Neuronal stem cell (in vitro differentiated cells): ENCODE measurements around the gene SPOCD1.
A peak's percentile ranks its signal among the peaks of the same experiment; 100 is the strongest.

Source experiments
- DNase-seq: peaks from one replicate; pipeline ENCODE4 v3.0.0-alpha.2; 2013; ENCODE audit warnings: low spot score
- H2AFZ ChIP-seq: one replicate; pipeline ENCODE4 v1.6.1; 2013; ENCODE audit warnings: mild to moderate bottlenecking, low read length, inconsistent platforms
- H2AK5ac ChIP-seq: 2 replicates; pipeline ENCODE4 v1.6.1; 2013; ENCODE audit warnings: low read depth, mild to moderate bottlenecking, inconsistent platforms, low read length, moderate library complexity, mixed read lengths
- H2BK120ac ChIP-seq: 2 replicates; pipeline ENCODE4 v1.6.1; 2013; ENCODE audit warnings: low read depth, mild to moderate bottlenecking, inconsistent platforms, low read length, moderate library complexity, mixed read lengths
- H2BK12ac ChIP-seq: one replicate; pipeline ENCODE4 v1.6.1; 2013; ENCODE audit warnings: low read length, inconsistent platforms
- H2BK15ac ChIP-seq: 2 replicates; pipeline ENCODE4 v1.6.1; 2013; ENCODE audit warnings: mild to moderate bottlenecking, low read length, inconsistent platforms, mixed read lengths
- H2BK5ac ChIP-seq: one replicate; pipeline ENCODE4 v1.6.1; 2013; ENCODE audit warnings: inconsistent platforms, mild to moderate bottlenecking, low read length, moderate library complexity
- H3K14ac ChIP-seq: one replicate; pipeline ENCODE4 v1.6.1; 2013; ENCODE audit warnings: low read length, inconsistent platforms
- H3K18ac ChIP-seq: 2 replicates; pipeline ENCODE4 v1.6.1; 2013; ENCODE audit warnings: low read length, inconsistent platforms
- H3K23ac ChIP-seq: 2 replicates; pipeline ENCODE4 v1.6.1; 2013; ENCODE audit warnings: low read depth, mild to moderate bottlenecking, mixed read lengths, low read length, inconsistent platforms; ENCODE audit not compliant: poor library complexity
- H3K27ac ChIP-seq: replicated peaks from 3 replicates; pipeline ENCODE4 v1.5.1; 2013; ENCODE audit warnings: low read length, inconsistent platforms
- H3K27me3 ChIP-seq, 3 experiments: 2 replicates each; pipeline ENCODE4 v1.6.1; 2013; ENCODE audit warnings: low read length in 3 of 3, mild to moderate bottlenecking in 2 of 3, inconsistent platforms in 1 of 3, low read depth in 1 of 3, mixed read lengths in 1 of 3, moderate library complexity in 1 of 3; ENCODE audit not compliant: control insufficient read depth in 3 of 3, insufficient read depth in 3 of 3
- H3K36me3 ChIP-seq, 2 donors: replicated peaks in 1 of 2; 2 replicates each; pipeline ENCODE4 v1.6.1; 2013; ENCODE audit warnings: low read length in 2 of 2; ENCODE audit not compliant: control insufficient read depth in 2 of 2, insufficient read depth in 2 of 2
- H3K4ac ChIP-seq: 2 replicates; pipeline ENCODE4 v1.6.1; 2013; ENCODE audit warnings: inconsistent platforms, mild to moderate bottlenecking, low read length, moderate library complexity
- H3K4me1 ChIP-seq, 2 donors: 1 replicate in 1 of 2; 2 replicates in 1 of 2; pipeline ENCODE4 v1.6.1; 2013; ENCODE audit warnings: low read length in 2 of 2, low read depth in 1 of 2; ENCODE audit not compliant: control insufficient read depth in 2 of 2, insufficient read depth in 1 of 2
- H3K4me2 ChIP-seq: one replicate; pipeline ENCODE4 v1.6.1; 2013; ENCODE audit warnings: mild to moderate bottlenecking, low read length, inconsistent platforms; ENCODE audit not compliant: insufficient read depth, poor library complexity, severe bottlenecking
- H3K4me3 ChIP-seq, 2 donors: 2 replicates each; pipeline ENCODE4 v1.5.1; 2013; ENCODE audit warnings: low read length in 2 of 2, mild to moderate bottlenecking in 2 of 2, inconsistent platforms in 1 of 2, moderate library complexity in 1 of 2
- H3K79me1 ChIP-seq: one replicate; pipeline ENCODE4 v1.6.1; 2013; ENCODE audit warnings: low read depth, mild to moderate bottlenecking, inconsistent platforms, low read length, moderate library complexity
- H3K9ac ChIP-seq: one replicate; pipeline ENCODE4 v1.6.1; 2013; ENCODE audit warnings: mild to moderate bottlenecking, low read depth, low read length, inconsistent platforms; ENCODE audit not compliant: poor library complexity
- H3K9me3 ChIP-seq, 2 donors: replicated peaks in 1 of 2; 2 replicates each; pipeline versions ENCODE3 to v1.6.1; 2013; ENCODE audit warnings: low read length in 2 of 2, mild to moderate bottlenecking in 2 of 2, inconsistent platforms in 1 of 2, low read depth in 1 of 2, mixed read lengths in 1 of 2, moderate library complexity in 1 of 2; ENCODE audit not compliant: control insufficient read depth in 2 of 2, insufficient read depth in 1 of 2
- H4K8ac ChIP-seq: one replicate; pipeline ENCODE4 v1.6.1; 2013; ENCODE audit warnings: low read depth, mild to moderate bottlenecking, inconsistent platforms, low read length, moderate library complexity
- H4K91ac ChIP-seq: one replicate; pipeline ENCODE4 v1.6.1; 2013; ENCODE audit warnings: low read length, low read depth, mild to moderate bottlenecking, inconsistent platforms; ENCODE audit not compliant: poor library complexity
- WGBS, 2 donors: extraction: QIAGEN DNeasy Blood & Tissue Kit; methylation state at CpG; one replicate each; pipeline ENCODE4 v1.1.7; 2013; ENCODE audit warnings: missing lambda C conversion rate in 2 of 2, mixed read lengths in 1 of 2; ENCODE audit not compliant: insufficient read length in 2 of 2, insufficient replicate concordance in 1 of 2; ENCODE audit errors: extremely low coverage in 2 of 2; 5-methylcytosine and 5-hydroxymethylcytosine counted together

SPOCD1 gene

DNA sequence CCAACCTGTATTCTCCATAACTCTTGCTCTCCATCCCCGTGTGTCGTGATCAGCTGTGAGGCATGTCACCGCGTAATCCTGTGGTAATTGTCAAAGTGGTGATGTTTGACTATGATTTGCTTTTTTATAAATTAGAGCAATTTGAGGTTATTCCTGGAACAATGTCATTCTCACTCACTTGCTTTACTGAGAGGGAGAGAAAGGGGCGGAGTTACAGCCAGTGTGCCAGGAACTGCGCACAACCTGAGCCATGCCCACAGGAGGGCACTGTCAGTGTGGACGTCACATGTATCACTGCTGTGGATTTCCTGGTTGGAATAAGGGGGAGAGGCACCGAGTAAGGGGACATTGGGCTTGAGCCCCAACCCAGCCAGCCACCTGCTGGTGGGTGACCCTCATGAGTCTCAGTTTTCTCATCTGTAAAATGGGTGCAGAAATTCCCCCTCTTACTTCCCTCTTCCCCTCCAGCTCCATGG lies 58.6 kb downstream of the SPOCD1 start:
- Histone ChIP-seq H3K4me2 (no peak overlapping the region), H3K23ac (peak overlapping the region; percentile 8), H2BK5ac (no peak overlapping the region), H3K79me1 (no peaks in the 10 kb centered on the region), H2BK15ac (no peak overlapping the region), H3K18ac (no peak overlapping the region), H3K4ac (no peak overlapping the region), H3K27ac (no peak overlapping the region), H2BK120ac (no peak overlapping the region), H3K9me3 (no peaks in the 10 kb centered on the region), H4K91ac (no peak overlapping the region), H3K27me3 (peaks cover 0 to 3% (median 3%) of the 10 kb centered on the region in 3 experiments), H2AFZ (no peak overlapping the region), H3K4me3 (no peak overlapping the region), H3K4me1 (peaks cover 31 to 35% of the 10 kb centered on the region in 2 donors), H3K36me3 (peaks cover 0 to 2% of the 10 kb centered on the region in 2 donors), H2AK5ac (no peak overlapping the region), H3K9ac (no peak overlapping the region), H3K14ac (no peak overlapping the region), H4K8ac (no peak overlapping the region), H2BK12ac (no peak overlapping the region)
- DNase-seq: no peak
- WGBS, 2 donors: no CpG with 5 or more reads among the region's 8 CpGs

DNA sequence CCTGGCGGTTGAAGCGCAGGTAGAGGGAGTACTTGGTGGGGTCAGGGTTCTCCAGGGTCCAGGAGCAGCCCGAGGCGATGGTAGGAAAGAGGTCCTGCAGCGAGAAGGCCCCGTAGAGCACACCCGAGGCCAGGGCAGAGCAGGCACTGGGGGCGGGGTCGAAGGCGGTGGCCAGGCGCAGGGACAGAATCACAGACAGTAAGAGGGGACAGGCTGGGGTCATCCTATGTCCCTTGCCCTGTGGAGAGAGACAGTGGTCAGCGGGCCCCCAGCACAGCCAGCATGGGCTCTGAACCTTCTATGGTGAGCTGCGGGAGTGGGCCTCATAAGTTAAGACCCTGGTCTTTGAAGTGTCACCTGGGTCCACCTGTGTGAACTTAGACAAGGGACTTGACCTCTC lies 59.2 kb downstream of the SPOCD1 start:
- DNase-seq: no peak
- Histone ChIP-seq H3K27me3 (no peaks in the 10 kb centered on the region), H3K14ac (no peak overlapping the region), H4K91ac (no peak overlapping the region), H3K4me3 (no peak overlapping the region), H2BK5ac (no peak overlapping the region), H3K18ac (no peak overlapping the region), H3K4me2 (no peak overlapping the region), H2BK12ac (no peak overlapping the region), H3K4ac (no peak overlapping the region), H2BK15ac (no peak overlapping the region), H2AK5ac (no peak overlapping the region), H3K27ac (no peak overlapping the region), H2AFZ (no peak overlapping the region), H4K8ac (no peak overlapping the region), H3K23ac (peak overlapping the region; percentile 8), H3K79me1 (no peaks in the 10 kb centered on the region), H3K9ac (no peak overlapping the region), H3K4me1 (peaks cover 24 to 32% of the 10 kb centered on the region in 2 donors), H3K36me3 (peaks cover 0 to 2% of the 10 kb centered on the region in 2 donors), H2BK120ac (peak overlapping the region; percentile 6), H3K9me3 (no peaks in the 10 kb centered on the region)
- no CpG with 5 or more reads among the region's 13 CpGs for WGBS, 2 donors

DNA sequence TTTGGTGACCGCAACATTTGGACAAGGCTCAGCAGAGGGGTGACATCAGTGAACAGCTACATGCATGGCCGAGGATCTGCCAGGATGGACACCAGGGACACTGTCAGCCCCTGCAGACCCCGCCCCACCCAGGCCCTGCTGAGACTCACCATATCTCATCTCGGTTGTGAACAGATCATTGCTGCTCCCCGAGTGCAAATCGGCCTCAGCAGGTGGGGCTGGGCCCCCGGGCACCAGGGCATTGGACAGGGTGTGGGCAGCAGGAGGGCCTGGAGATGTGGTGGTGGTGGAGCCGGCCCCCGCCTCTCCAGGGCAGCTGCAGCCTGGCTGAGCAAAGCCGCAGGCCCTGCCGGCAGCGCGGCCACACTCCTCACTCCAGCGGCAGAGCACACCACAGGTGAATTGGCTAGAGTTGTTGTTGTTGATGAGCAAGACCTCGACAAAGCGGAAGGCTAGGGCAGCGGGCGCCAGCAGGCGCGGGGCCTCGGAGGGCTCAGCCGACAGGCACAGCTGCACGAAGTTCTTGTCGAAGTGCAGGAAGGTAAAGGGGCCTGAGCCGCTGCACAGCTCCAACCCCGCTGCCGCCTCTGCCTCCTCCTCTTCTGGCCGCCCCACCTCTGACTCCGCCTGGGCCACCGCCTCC lies 59.9 kb downstream of the SPOCD1 start:
- Histone ChIP-seq H3K79me1 (no peaks in the 10 kb centered on the region), H3K9me3 (no peaks in the 10 kb centered on the region), H3K9ac (peak overlapping the region; percentile 33), H2BK120ac (peak overlapping the region; percentile 6), H3K4me2 (no peak overlapping the region), H2BK5ac (no peak overlapping the region), H3K23ac (peak overlapping the region; percentile 38), H3K4me1 (peaks cover 19 to 26% of the 10 kb centered on the region in 2 donors), H3K27me3 (no peaks in the 10 kb centered on the region), H2BK15ac (no peak overlapping the region), H3K4me3 (no peak overlapping the region), H2BK12ac (no peak overlapping the region), H4K91ac (no peak overlapping the region), H2AFZ (no peak overlapping the region), H3K36me3 (peaks cover 0 to 2% of the 10 kb centered on the region in 2 donors), H3K27ac (no peak overlapping the region), H2AK5ac (no peak overlapping the region), H3K4ac (no peak overlapping the region), H3K14ac (no peak overlapping the region), H4K8ac (no peak overlapping the region), H3K18ac (no peak overlapping the region)
- no CpG with 5 or more reads among the region's 30 CpGs for WGBS, 2 donors
- no peak for DNase-seq

DNA sequence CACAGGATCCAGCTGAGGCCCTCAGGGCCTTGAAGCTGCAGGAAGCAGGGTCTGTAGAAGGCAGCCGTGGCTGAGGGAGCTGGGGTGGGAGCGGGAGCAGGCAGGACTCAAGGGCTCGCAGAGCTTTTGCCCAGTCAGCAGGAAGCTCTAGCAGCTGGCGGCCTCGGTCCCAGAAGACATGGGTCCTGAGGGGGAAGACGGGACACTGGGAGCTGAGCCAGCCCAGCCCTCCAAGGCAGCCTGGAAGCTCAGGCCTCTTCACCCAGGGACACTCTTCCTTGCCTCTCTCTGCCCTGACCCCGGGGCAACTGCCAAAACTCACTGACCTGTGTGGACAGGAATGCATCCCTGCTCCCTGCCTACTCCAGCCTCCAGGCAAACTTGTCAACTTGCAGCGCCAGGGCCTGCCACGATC lies 60.6 kb downstream of the SPOCD1 start:
- no peak overlapping the region for H2BK5ac ChIP-seq
- no peak overlapping the region for H4K91ac ChIP-seq
- H3K4me1 ChIP-seq: peaks cover 18 to 23% of the 10 kb centered on the region in 2 donors
- no peak overlapping the region for H2AFZ ChIP-seq
- no peak overlapping the region for H3K14ac ChIP-seq
- peak overlapping the region; percentile 0 for H2AK5ac ChIP-seq
- DNase-seq: no peak
- H3K27me3 ChIP-seq: no peaks in the 10 kb centered on the region
- H4K8ac ChIP-seq: no peak overlapping the region
- no peak overlapping the region for H3K23ac ChIP-seq
- H3K18ac ChIP-seq: no peak overlapping the region
- no peak overlapping the region for H2BK120ac ChIP-seq
- no peaks in the 10 kb centered on the region for H3K9me3 ChIP-seq
- no peak overlapping the region for H3K27ac ChIP-seq
- H2BK12ac ChIP-seq: no peak overlapping the region
- no peak overlapping the region for H3K4me3 ChIP-seq
- no peak overlapping the region for H3K4ac ChIP-seq
- H2BK15ac ChIP-seq: no peak overlapping the region
- H3K79me1 ChIP-seq: no peaks in the 10 kb centered on the region
- H3K36me3 ChIP-seq: peaks cover 0 to 2% of the 10 kb centered on the region in 2 donors
- H3K9ac ChIP-seq: peak overlapping the region; percentile 27
- H3K4me2 ChIP-seq: no peak overlapping the region
- WGBS, 2 donors: no CpG with 5 or more reads among the region's 9 CpGs
